SIG-M5 treated with dmso at 0.1 percent for 504 hours (cell line): ENCODE measurements around the gene DPP4.
"Not testable (repeated sequence)": the region's sequence is repeated elsewhere in the genome, so short reads cannot be mapped to it uniquely, and the experiment has no call there.

Experiments
- DNase-seq: peaks from one replicate; lab custom pipeline; 2025; ENCODE audit not compliant: unreplicated experiment; lab: John Stamatoyannopoulos, UW

Gene DPP4

DNA sequence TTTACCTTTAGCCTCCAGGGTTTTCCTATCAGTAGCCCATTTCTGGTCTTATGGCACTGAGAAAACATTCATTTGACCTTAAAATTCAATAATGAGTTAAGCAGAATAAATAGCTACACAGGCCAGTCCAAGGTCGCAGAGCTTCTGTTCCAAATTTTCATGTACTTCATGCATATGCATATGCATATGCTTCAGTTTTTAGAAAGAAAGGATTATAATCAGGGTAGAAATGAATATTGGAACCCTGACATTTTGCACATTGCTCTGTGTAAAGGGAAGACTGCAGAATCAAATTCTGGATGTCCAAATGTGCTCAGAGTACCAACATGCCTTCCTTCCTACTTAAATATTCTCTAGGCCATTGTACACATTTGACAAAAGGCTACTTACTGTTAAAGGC lies 104.9 kb downstream of the DPP4 start:
- DNase-seq: no peak

DNA sequence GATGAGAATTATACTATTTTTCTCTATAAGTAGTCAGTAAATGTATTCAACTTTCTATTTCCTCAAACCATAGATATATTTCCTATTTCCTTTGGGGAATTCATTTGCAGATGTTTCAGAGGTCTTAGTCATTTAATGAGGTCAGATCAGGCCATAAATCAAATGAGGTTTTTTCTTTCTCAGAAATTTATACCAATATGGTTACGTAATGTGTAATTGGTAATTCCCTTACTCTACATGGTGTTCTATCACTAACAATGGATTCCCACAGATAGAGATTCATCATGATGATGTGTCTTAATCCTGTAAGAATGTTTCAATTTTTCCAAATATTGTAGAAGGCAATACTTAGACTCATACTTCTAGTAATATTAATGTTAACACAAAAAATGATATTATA lies 108.0 kb downstream of the DPP4 start:
- no peak for DNase-seq

GRCh38 chr2:161964160-161964559 lies 109.9 kb downstream of the DPP4 start:
- no peak for DNase-seq

DNA sequence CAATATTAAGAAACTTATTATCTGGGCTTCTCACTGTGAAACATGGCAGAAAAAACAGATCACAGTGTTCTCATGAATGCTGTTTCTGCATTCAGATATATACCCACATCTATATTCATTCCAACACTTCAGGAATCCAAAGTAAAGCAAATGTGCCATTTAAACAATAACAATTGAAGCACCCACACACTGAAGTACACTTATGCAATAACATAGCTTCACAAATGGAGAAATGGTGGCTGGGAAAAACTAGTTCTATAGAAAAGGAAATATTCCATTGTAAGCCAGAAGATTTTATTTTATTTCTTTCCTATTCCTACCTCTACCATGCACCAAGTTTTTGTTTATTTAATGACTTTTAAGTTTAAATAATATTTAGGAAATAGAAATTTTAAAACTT lies 111.9 kb downstream of the DPP4 start:
- DNase-seq: no peak

DNA sequence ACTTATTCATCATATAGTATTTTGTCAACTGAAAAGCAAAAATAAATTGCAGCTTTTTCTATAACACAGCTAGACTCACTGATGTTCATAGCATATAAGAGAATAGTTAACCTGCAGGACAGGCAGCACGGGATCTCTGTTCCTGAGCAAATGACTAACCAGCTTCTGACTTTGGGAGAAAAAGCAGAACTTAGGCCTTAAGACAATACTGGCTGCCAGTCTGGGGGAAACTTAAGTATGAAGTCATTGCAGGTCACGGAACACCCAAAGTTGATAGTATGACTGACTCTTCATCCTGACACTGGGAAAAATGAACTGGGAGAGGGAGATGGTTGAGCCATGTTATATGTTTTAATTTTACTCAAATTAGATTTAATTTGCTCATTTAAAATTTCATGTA lies 113.0 kb downstream of the DPP4 start:
- peak; percentile 49 for DNase-seq

- no peak for DNase-seq
Measured at GRCh38 chr2:161956738-161957137, 117.3 kb downstream of the DPP4 start.

DNA sequence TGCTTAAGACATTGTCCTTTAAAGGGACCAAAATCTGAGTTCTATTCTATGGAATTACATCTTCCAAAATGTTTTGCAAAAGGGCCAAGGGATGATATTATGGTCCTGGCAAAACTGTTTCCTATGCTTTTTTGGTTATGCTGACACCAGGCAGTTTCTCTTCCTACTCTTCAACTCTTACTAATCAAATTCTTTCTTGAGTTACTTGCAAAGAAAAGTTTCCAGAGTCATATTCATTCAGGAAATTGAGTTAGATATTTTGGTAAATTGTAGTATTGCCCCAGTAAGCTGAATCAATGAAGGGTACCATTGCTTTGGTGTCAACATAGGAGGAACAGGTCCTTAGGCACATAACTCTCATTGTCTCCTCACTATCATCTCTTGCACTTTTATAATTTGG lies 118.8 kb downstream of the DPP4 start:
- no peak for DNase-seq

DNA sequence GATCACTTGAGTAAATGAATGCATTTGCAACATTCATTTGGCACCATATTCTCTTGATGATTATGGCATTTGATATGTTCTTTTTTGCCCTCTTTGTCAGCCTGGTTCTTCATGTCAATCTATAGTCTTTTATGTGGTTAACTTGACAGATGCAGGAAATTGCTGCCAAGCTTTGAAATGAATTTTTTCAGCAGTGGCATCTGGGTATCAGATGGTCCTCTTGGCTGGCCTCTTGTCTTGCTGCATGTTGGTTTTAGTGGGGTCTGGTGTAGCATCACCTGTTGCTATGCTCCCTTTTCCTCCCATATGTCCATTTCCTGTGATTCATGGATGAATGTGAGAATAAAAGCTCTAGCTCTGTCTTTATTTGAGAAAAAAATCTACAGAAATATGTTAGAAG lies 119.9 kb downstream of the DPP4 start:
- DNase-seq: no peak

GRCh38 chr2:161953367-161953766 lies 120.6 kb downstream of the DPP4 start:
- DNase-seq: not testable (repeated sequence)

DNA sequence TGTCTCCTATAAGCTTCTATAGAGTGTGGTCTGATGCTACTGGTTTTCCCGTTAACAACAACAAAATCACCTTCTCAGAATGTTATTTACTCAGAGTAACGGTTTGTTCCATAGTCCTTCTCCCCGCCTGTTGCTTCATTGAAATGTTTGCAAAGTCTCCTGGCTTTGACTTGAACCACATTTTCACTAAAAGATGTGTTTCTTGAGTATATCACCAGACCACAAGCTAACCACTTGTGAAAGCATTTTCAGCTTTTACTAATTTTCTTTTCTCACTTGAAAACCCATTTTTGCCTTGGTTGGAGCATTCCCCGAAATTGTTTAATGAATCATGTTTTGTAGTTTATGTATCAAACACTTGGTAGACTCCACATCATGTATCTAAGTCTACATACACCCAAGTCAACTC lies 121.2 kb downstream of the DPP4 start:
- no peak for DNase-seq

DNA sequence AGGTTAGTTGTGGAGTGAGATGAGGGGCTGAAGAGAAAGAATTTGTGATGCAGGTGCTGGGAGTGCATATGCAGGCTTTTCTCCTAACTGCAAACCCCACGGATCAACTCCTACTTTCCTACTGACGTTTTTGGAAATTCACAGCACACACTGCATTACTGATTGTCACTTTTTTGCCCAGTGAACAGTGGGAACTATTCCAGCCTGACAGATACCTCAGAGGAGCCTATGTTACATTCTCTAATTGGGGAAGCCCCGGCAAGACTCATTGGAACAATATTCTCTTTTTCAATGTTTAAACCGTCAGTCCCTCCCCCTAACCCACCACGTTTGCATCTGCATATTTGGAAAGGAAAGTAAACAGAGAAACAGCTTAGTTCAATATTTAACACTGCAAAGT lies 126.2 kb downstream of the DPP4 start:
- no peak for DNase-seq

GRCh38 chr2:161947406-161947805 lies 126.6 kb downstream of the DPP4 start:
- DNase-seq: no peak

DNA sequence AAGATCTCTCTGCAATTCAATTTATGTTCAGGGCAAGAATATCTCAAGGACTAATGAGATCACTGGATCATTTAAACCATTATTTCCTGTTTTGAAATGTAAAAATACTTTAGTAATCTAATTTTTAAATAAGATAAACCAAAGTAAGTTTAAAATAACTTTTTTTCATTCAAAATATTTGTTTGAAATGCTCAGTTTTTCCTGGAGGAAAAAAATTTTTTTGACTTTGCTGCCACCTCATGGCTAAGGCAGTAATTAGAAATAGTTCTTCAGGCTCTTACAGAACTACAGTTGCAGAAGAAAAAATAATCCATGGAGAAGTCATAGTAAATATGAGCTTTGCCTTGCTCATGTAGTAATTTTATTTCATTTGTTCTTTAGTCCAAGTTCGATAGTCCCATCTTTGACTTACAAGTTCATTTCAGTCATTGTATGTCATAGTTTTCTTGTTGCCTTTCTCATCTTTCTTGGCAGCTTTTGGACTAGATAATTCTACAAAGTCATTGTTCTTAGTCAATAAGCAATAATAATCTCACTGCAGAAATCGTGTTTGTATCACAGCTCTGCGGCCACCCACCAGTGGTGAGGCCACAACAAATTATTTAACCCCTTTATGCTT lies 127.4 kb downstream of the DPP4 start:
- peak; percentile 21 for DNase-seq

- no peak for DNase-seq
Measured at GRCh38 chr2:161943011-161943410, 131.0 kb downstream of the DPP4 start.
